ENCODE results near the gene ZNF334.

Gene ZNF334

DNA sequence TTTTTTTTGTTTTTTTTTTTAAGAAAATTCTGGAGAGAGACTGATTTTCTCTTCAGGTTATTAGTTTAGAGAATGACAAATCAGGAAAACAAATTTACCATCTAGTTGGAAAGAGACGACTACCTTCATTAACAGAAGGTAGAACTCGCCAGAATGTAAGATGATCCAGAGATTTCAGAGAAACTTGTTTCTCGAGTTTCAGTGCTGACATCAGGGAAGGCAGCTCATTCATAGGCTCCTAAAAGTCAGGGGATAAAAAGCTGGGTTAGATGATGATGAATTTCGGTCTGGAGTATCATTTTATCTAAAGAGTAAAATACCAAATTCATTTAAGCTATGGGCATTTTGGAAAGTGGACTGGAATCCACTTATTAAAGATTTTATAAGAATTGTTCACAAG is 27.9 kb downstream of the ZNF334 start:
- DNase-seq (ENCODE audit: low read depth): no peak

GRCh38 chr20:46484954-46485353 is 28.4 kb downstream of the ZNF334 start:
- no peak for DNase-seq (ENCODE audit: low read depth)

DNA sequence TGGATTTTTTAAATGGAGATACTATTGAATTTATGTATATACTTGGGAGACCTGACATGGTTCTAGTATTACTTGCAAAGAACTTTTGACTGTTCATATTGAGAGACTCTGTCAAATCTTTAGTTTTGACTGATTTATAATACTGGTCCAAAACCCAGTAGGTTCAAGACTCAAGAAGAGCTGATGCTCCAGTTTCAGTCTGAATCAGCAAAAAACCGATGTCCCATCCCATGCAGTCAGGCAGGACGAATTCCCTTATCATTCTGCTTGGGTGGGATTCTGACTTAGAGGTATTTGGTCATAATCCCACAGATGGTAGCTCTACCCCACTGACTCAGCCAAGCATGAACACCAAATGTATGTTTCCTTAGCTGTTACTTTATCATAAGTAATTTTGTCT is 29.5 kb downstream of the ZNF334 start:
- DNase-seq (ENCODE audit: low read depth): no peak

DNA sequence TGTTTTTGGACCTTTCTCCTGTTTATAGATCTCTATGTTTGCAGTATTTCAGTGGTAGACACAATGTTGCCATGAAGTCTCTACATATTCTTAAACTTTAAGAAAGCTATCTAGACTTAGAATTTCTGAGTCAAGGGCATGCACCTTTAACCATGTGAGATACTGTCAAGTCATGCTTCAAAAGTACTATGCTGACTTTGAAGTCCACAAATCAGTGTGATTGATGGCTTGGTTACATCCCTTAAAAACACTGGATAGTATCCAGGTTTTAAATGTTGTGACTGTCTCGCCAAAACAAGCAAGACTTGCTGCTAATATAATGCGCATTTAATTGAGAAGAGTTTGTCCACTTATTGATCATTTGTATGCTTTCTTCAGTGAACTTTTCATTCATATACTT is 30.5 kb downstream of the ZNF334 start:
- no peak for DNase-seq (ENCODE audit: low read depth)

DNA sequence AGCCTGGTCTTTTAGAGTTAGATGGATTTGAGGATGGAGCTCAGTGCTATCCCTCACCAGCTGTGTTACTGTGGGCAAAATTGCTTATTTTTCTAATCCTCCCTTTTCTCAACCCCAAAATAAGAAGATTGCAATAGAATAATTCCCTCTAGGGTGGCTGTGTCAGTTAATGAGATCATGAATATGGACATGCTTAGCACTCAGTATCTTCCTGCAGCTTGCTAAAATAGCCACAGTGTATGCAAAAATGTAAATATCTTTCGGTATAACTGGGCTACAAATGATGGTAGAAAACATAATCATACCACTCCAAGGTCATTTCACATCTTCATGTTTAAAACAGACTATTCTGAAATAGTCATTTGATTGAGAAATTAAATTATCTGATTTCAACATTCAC is 35.7 kb downstream of the ZNF334 start:
- no peak for DNase-seq (ENCODE audit: low read depth)

- no peak for DNase-seq (ENCODE audit: low read depth)
Observed at GRCh38 chr20:46477225-46477624, 36.1 kb downstream of the ZNF334 start.

DNA sequence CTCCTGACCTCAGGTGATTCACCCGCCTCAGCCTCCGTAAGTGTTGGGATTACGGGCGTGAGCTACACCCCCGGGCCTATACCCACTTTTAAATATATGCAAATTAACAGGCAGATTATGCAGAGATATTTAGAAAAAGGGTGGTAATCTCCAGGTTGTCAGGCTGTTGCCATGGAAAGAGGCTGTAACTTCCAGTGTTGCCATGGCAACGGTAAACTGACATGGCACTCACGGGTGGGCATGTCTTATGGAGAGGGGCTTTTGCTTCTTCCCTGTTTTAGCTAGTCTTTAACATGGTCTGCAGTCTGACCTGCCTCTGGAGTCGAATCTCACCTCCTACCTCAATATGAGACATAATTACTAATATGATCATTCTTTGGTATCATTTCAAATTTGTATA is 44.9 kb downstream of the ZNF334 start:
- DNase-seq (ENCODE audit: low read depth): no peak

GRCh38 chr20:46464451-46464850 is 48.9 kb downstream of the ZNF334 start:
- DNase-seq (ENCODE audit: low read depth): no peak

DNA sequence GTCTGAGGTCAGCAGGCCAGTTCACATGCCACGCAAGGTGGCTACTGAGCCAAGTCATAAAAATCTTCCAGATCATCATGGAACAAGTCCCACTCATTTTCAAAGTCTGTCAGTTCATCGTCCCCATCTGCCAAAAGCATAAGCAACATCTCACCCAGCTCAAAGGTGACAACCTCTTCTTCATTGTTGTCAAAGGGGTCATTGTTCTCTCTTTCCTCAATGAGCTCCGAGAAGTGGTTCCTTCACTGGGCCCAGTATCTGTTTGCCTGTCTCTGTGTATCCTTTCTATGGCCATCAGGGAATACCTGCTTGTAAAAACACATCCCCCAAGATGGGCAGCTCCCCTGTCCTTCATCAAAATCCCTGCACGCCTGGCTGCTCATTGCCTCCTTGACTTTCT is 49.5 kb downstream of the ZNF334 start:
- no peak for DNase-seq (ENCODE audit: low read depth)

- DNase-seq (ENCODE audit: low read depth): no peak
Observed at GRCh38 chr20:46461808-46462207, 51.6 kb downstream of the ZNF334 start.

- DNase-seq (ENCODE audit: low read depth): no peak
Observed at GRCh38 chr20:46458866-46459750, 54.3 kb downstream of the ZNF334 start.

GRCh38 chr20:46456255-46457028 is 56.9 kb downstream of the ZNF334 start:
- no peak for DNase-seq (ENCODE audit: low read depth)

GRCh38 chr20:46455729-46456128 is 57.6 kb downstream of the ZNF334 start:
- no peak for DNase-seq (ENCODE audit: low read depth)

All from stimulated activated CD8-positive, alpha-beta memory T cell treated with anti-CD3 and anti-CD28 coated beads, Interleukin-4, amount 100 ng/mL, for 24 hours (primary cell).